ENCODE results near the gene FERMT1.

The FERMT1 gene

DNA sequence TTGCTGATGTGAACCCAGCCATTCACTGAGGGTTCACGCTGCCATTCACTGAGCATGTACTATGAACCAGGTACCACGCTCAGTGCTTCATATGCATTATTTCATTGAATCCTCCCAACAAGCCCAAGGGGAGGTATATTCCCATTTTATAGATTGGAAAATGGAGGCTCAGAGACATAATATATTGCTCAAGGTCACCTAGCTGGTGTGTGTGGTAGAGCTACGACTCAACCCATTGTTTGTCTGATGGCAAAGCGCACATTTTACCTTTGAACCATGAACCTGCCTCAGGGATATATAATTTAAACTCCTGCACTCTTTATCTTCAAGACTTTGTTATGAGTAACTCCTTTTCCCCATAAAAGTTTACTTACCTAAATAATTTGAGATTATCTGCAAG is 28.3 kb downstream of the FERMT1 start:
- H3K9ac ChIP-seq (ENCODE audit: low read depth, low read length, poor library complexity, severe bottlenecking), result no peak overlapping the region
- no peaks in the 10 kb centered on the region for H4K20me1 ChIP-seq (ENCODE audit: insufficient read depth, low read length, poor library complexity, severe bottlenecking)
- no peak overlapping the region for H2AFZ ChIP-seq (ENCODE audit: low read length)
- no peaks in the 10 kb centered on the region for H3K27me3 ChIP-seq (ENCODE audit: insufficient read depth, low read length, poor library complexity, severe bottlenecking)
- no peaks in the 10 kb centered on the region for H3K36me3 ChIP-seq (ENCODE audit: insufficient read depth, low read length)
- H3K9me3 ChIP-seq (ENCODE audit: insufficient read depth, low read depth, low read length), result no peaks in the 10 kb centered on the region
- H3K4me1 ChIP-seq (ENCODE audit: insufficient read depth, low read length, poor library complexity, severe bottlenecking), result no peaks in the 10 kb centered on the region
- no peaks in the 10 kb centered on the region for H3K9me2 ChIP-seq (replicated peaks; ENCODE audit: low read depth, low read length)
- H3K4me3 ChIP-seq (ENCODE audit: low read length, poor library complexity, severe bottlenecking), result no peak overlapping the region
- TF ChIP-seq EZH2phosphoT487 (IDR thresholded peaks at IDR 0.05; ENCODE audit: borderline replicate concordance), result no peak
- TF ChIP-seq, protein P1, sequence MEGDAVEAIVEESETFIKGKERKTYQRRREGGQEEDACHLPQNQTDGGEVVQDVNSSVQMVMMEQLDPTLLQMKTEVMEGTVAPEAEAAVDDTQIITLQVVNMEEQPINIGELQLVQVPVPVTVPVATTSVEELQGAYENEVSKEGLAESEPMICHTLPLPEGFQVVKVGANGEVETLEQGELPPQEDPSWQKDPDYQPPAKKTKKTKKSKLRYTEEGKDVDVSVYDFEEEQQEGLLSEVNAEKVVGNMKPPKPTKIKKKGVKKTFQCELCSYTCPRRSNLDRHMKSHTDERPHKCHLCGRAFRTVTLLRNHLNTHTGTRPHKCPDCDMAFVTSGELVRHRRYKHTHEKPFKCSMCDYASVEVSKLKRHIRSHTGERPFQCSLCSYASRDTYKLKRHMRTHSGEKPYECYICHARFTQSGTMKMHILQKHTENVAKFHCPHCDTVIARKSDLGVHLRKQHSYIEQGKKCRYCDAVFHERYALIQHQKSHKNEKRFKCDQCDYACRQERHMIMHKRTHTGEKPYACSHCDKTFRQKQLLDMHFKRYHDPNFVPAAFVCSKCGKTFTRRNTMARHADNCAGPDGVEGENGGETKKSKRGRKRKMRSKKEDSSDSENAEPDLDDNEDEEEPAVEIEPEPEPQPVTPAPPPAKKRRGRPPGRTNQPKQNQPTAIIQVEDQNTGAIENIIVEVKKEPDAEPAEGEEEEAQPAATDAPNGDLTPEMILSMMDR (conservative IDR thresholded peaks at IDR 0.05; ENCODE audit: low read length), result no peak
- H3F3A ChIP-seq (ENCODE audit: low read depth), result no peaks in the 10 kb centered on the region
- H3K79me2 ChIP-seq (ENCODE audit: insufficient read depth, low read length), result no peaks in the 10 kb centered on the region
- H3K4me2 ChIP-seq (ENCODE audit: low read depth, low read length, poor library complexity, severe bottlenecking), result no peak overlapping the region

DNA sequence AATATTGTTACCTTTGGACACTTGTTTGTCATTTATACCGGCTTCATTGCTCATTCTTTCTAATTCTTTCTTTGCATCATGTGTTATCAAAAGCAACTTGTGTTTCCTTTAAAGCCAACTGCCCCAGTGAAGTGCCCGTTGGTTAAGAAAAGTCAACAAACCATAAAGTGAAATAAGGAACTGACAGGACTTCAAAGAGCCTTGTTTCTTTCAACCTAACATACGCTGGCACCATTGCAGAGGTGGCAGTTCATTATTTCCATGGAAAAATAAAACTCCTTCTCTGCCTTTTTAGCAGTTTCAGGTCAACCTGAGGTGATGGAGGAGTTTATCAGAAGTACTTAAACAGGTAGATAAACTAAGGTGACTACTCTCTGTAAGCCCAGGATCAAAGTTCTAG is 28.8 kb downstream of the FERMT1 start:
- Histone ChIP-seq H3K9me2 (replicated peaks; ENCODE audit: low read depth, low read length) (no peaks in the 10 kb centered on the region), H3K27me3 (ENCODE audit: insufficient read depth, low read length, poor library complexity, severe bottlenecking) (no peaks in the 10 kb centered on the region), H3K4me2 (ENCODE audit: low read depth, low read length, poor library complexity, severe bottlenecking) (no peak overlapping the region), H3K9me3 (ENCODE audit: insufficient read depth, low read depth, low read length) (no peaks in the 10 kb centered on the region), H3K36me3 (ENCODE audit: insufficient read depth, low read length) (no peaks in the 10 kb centered on the region), H3F3A (ENCODE audit: low read depth) (no peaks in the 10 kb centered on the region), H3K4me1 (ENCODE audit: insufficient read depth, low read length, poor library complexity, severe bottlenecking) (no peaks in the 10 kb centered on the region), H3K79me2 (ENCODE audit: insufficient read depth, low read length) (no peaks in the 10 kb centered on the region), H3K4me3 (ENCODE audit: low read length, poor library complexity, severe bottlenecking) (no peak overlapping the region), H2AFZ (ENCODE audit: low read length) (no peak overlapping the region), H3K9ac (ENCODE audit: low read depth, low read length, poor library complexity, severe bottlenecking) (no peak overlapping the region), H4K20me1 (ENCODE audit: insufficient read depth, low read length, poor library complexity, severe bottlenecking) (no peaks in the 10 kb centered on the region)
- TF ChIP-seq, protein P1 (conservative IDR thresholded peaks at IDR 0.05; ENCODE audit: low read length), result no peak
- no peak for TF ChIP-seq EZH2phosphoT487 (IDR thresholded peaks at IDR 0.05; ENCODE audit: borderline replicate concordance)

DNA sequence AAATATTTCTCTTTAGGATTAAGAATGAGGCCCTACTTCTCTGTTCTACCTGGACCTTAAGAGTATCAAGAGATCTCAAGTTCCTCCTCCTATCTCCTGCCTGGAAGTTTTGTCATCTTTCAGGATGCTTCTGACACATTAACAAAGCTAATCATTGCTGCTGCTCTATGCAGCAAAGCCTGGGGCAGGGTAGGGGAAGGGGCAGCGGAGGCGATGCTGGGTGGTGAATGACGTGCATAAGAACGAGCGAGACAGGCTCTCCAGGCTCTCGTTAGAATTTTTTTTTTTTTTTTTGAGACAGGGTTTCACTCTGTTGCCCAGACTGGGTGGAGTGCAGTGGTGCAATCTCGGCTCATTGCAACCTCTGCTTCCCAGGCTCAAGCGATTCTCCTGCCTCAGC is 31.2 kb downstream of the FERMT1 start:
- no peaks in the 10 kb centered on the region for H3F3A ChIP-seq (ENCODE audit: low read depth)
- no peaks in the 10 kb centered on the region for H3K27me3 ChIP-seq (ENCODE audit: insufficient read depth, low read length, poor library complexity, severe bottlenecking)
- no peaks in the 10 kb centered on the region for H3K79me2 ChIP-seq (ENCODE audit: insufficient read depth, low read length)
- H2AFZ ChIP-seq (ENCODE audit: low read length), result no peak overlapping the region
- no peak overlapping the region for H3K4me2 ChIP-seq (ENCODE audit: low read depth, low read length, poor library complexity, severe bottlenecking)
- H3K9me3 ChIP-seq (ENCODE audit: insufficient read depth, low read depth, low read length), result no peaks in the 10 kb centered on the region
- TF ChIP-seq EZH2phosphoT487 (IDR thresholded peaks at IDR 0.05; ENCODE audit: borderline replicate concordance), result no peak
- TF ChIP-seq, protein P1 (conservative IDR thresholded peaks at IDR 0.05; ENCODE audit: low read length), result no peak
- H3K9me2 ChIP-seq (replicated peaks; ENCODE audit: low read depth, low read length), result no peaks in the 10 kb centered on the region
- H3K9ac ChIP-seq (ENCODE audit: low read depth, low read length, poor library complexity, severe bottlenecking), result no peak overlapping the region
- H3K4me1 ChIP-seq (ENCODE audit: insufficient read depth, low read length, poor library complexity, severe bottlenecking), result no peaks in the 10 kb centered on the region
- no peaks in the 10 kb centered on the region for H3K36me3 ChIP-seq (ENCODE audit: insufficient read depth, low read length)
- no peak overlapping the region for H3K4me3 ChIP-seq (ENCODE audit: low read length, poor library complexity, severe bottlenecking)
- no peaks in the 10 kb centered on the region for H4K20me1 ChIP-seq (ENCODE audit: insufficient read depth, low read length, poor library complexity, severe bottlenecking)

Data from Loucy (cell line).